ENCODE data around the gene EMID1. TPM values are rescaled to one million over a fixed set of nuclear protein-coding genes. Genes with fewer than 3 reads are reported as not detected.

Gene EMID1
- total and polyA plus RNA-seq, 7 donors: 0.13 to 1.3 (median 0.58) TPM

DNA sequence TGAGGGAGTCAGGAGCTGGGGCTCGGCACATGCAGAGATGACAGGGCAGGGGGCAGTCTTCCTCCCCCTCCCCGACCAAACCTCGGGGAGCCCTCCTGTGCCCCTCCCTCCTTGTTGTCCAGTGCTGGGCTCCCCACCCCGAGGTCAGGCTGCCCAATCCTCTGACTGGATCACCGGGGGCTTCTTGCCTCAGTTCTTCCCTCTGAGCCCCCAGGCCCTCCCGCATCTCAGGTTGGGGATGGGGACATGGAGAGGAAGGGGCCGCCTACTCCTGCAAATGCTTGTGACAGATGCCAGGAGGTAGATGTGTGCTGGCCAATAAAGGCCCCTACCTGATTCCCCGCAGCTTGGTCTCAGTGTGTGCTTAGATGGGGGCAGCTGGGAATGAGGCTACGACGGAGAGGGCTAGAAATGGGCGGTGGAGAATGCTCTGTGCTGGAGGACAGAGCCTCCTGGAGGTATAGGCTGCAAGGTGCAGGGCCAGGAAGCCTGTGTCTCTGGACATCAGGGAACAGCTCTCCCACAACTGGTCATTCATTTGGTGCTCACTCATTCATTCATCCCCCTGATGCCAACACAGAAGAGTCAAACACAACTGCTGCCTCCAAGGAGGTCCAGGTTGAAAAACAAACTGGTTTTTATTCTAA, 53.7 kb downstream of the EMID1 start:
- ATAC-seq (no peak), DNase-seq (no peak)
- peaks cover 0 to 26% of the 10 kb centered on the region in 2 donors for H3K36me3 ChIP-seq (ENCODE audit: insufficient read depth in 1 of 2, low read depth in 1 of 2)
- 74 to 87% (median 80%) methylated on average over 10 to 11 of the region's 11 CpGs for WGBS, 3 donors
- H3K27ac ChIP-seq: no peak overlapping the region
- H3K4me1 ChIP-seq: peaks cover 12% of the 10 kb centered on the region
- H3K9me3 ChIP-seq: no peaks in the 10 kb centered on the region
- TF ChIP-seq, protein P1, sequence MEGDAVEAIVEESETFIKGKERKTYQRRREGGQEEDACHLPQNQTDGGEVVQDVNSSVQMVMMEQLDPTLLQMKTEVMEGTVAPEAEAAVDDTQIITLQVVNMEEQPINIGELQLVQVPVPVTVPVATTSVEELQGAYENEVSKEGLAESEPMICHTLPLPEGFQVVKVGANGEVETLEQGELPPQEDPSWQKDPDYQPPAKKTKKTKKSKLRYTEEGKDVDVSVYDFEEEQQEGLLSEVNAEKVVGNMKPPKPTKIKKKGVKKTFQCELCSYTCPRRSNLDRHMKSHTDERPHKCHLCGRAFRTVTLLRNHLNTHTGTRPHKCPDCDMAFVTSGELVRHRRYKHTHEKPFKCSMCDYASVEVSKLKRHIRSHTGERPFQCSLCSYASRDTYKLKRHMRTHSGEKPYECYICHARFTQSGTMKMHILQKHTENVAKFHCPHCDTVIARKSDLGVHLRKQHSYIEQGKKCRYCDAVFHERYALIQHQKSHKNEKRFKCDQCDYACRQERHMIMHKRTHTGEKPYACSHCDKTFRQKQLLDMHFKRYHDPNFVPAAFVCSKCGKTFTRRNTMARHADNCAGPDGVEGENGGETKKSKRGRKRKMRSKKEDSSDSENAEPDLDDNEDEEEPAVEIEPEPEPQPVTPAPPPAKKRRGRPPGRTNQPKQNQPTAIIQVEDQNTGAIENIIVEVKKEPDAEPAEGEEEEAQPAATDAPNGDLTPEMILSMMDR (IDR thresholded peaks at IDR 0.05): no peak
- intact Hi-C loops (cut with DNase I): no loop called here
- H3K4me3 ChIP-seq: no peak overlapping the region
- no peaks in the 10 kb centered on the region for H3K27me3 ChIP-seq (ENCODE audit: insufficient read depth in 3 of 3, low read length in 2 of 3)

DNA sequence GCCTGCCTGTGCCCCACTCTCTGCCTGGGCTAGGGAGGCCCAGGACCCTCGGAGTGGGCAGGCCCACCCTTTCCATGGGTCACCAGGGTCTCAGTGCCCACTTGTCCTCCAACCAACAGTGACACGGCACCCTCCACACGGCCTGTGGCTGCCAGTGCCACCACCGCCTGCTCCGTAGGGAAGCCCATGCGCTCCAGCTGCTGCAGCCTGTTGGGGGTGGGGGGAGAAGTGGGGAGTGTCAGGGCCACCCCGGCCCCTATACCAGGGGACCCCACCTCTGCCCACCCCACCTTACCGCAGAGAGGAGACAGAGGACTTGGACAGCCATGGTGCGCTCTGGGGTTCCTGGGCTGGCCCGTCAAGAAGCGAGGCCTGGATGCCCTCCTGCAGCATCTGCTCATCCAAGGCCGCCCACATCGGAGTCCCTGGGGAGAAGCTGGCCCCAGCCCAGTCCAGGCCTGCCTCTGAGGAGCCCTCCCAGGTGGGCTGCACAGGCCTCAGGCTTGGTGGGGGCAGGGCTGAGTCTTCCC, 54.4 kb downstream of the EMID1 start:
- H3K36me3 ChIP-seq (ENCODE audit: insufficient read depth in 1 of 2, low read depth in 1 of 2): peaks cover 0 to 34% of the 10 kb centered on the region in 2 donors
- ATAC-seq (peak in 1 of 4 donors; percentile 16), DNase-seq (no peak)
- intact Hi-C loops (cut with DNase I): no loop called here
- peaks cover 12% of the 10 kb centered on the region for H3K4me1 ChIP-seq
- 80 to 89% (median 81%) methylated on average over 12 to 13 of the region's 13 CpGs for WGBS, 3 donors
- no peaks in the 10 kb centered on the region for H3K27me3 ChIP-seq (ENCODE audit: insufficient read depth in 3 of 3, low read length in 2 of 3)
- no peak overlapping the region for H3K4me3 ChIP-seq
- H3K9me3 ChIP-seq: no peaks in the 10 kb centered on the region
- TF ChIP-seq, protein P1 (IDR thresholded peaks at IDR 0.05): no peak
- H3K27ac ChIP-seq: no peak overlapping the region

DNA sequence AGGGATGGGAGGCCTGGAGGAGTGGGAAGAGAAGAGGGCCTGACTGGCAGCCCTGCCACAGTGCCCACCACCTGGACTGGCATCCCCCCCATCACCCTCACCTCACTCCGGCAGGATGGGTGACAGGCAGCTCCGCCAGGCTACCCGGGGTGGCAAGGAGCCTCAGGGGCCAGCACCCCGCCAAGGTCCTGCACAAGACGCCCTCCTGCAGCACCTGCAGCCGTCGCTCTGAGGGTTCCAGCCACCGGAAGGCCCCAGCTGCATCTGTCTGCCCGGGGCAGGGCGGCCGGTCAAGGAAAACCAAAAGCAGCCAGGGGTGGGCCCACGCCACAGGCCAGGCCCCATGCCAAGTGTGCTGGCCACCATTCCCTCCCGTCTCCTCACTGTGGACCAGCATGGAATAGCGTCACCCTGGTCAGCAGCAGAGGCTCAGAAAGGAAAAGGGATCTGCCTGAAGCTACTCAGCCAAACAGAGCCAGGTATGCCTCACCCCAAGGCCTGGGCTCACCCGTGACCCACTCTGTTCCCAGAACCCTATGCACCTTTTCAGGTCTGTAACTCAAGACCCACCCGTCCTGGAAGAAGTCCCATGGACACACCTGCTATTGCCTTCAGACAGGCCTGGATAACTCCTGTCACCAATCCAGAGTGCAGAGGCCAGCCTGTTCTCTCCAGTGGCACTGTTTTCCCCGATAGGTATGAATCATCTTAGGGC, 55.1 kb downstream of the EMID1 start:
- Histone ChIP-seq H3K27ac (no peak overlapping the region), H3K36me3 (ENCODE audit: insufficient read depth in 1 of 2, low read depth in 1 of 2) (peaks cover 0 to 40% of the 10 kb centered on the region in 2 donors), H3K9me3 (no peaks in the 10 kb centered on the region), H3K4me1 (peaks cover 12% of the 10 kb centered on the region), H3K4me3 (no peak overlapping the region), H3K27me3 (ENCODE audit: insufficient read depth in 3 of 3, low read length in 2 of 3) (no peaks in the 10 kb centered on the region)
- intact Hi-C loops (cut with DNase I): no loop called here
- DNase-seq (no peak), ATAC-seq (peak in 3 of 4 donors; percentile 18 to 32 (median 21))
- TF ChIP-seq, protein P1 (IDR thresholded peaks at IDR 0.05): no peak
- 59 to 75% (median 68%) methylated on average over 15 to 17 of the region's 17 CpGs for WGBS, 3 donors

DNA sequence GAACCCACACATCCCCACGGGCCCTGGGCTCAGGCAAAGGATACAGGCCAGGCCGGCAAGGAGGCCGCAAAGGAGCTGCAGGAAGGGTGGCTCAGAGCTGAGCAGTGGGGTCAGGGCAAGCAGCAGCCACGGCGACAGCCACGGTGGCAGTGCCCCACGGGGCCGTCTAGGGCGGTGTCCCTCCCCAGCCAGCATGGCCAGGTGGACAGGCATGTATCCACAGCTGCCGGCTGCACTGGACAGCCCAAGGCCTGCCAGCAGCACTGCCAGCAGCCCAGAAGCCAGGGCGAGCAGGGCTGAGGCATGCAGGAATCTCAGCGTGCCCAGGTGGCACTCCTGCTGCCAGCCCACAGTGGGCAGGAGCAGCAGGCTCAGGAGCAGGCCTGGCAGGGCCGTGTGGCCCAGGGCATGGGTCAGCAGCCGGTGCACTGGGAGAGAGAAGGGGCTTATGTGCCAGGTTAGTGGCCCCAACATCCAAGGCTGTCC, 58.1 kb downstream of the EMID1 start:
- intact Hi-C loops (cut with DNase I): no loop called here
- TF ChIP-seq, protein P1 (IDR thresholded peaks at IDR 0.05): no peak
- peak in 1 of 4 donors; percentile 39 for ATAC-seq
- WGBS, 3 donors: 36 to 46% (median 46%) methylated on average over 12 to 14 of the region's 14 CpGs
- Histone ChIP-seq H3K27ac (peak overlapping the region; percentile 34), H3K4me1 (peaks cover 23% of the 10 kb centered on the region), H3K36me3 (ENCODE audit: insufficient read depth in 1 of 2, low read depth in 1 of 2) (peaks cover 0 to 41% of the 10 kb centered on the region in 2 donors), H3K4me3 (no peak overlapping the region), H3K9me3 (no peaks in the 10 kb centered on the region), H3K27me3 (ENCODE audit: insufficient read depth in 3 of 3, low read length in 2 of 3) (no peaks in the 10 kb centered on the region)
- no peak for DNase-seq

All from psoas muscle (tissue), 8 donors.